GM12873 (cell line): ENCODE results near the gene DHCR7.

Source experiments
- TF ChIP-seq, protein P1 (sequence below): IDR thresholded peaks from 2 replicates; pipeline ENCODE4 v1.5.1; 2012; ENCODE audit warnings: low read depth, mild to moderate bottlenecking, moderate library complexity, low read length, control low read depth; ENCODE audit not compliant: insufficient read depth; ENCODE audit errors: missing control alignments

The DHCR7 gene

DNA sequence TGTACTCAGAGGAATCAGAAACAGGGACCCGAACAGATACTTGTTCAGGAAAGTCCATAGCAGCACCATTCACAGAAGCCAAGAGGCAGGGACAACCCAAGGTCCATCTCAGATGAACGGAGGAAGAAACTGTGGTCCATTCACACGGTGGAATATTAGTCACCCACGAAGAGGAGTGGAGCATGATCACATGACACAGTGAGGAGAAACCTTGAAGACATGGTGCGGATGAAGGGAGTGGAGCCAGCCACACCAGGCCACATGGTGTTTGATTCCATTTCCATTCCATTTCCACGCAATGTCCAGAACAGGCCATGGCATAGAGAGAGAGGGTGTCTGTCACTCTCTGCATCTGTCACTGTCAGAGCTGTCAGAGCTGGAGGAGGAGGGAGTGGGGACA, 35.5 kb upstream of the DHCR7 start:
- TF ChIP-seq, protein P1, sequence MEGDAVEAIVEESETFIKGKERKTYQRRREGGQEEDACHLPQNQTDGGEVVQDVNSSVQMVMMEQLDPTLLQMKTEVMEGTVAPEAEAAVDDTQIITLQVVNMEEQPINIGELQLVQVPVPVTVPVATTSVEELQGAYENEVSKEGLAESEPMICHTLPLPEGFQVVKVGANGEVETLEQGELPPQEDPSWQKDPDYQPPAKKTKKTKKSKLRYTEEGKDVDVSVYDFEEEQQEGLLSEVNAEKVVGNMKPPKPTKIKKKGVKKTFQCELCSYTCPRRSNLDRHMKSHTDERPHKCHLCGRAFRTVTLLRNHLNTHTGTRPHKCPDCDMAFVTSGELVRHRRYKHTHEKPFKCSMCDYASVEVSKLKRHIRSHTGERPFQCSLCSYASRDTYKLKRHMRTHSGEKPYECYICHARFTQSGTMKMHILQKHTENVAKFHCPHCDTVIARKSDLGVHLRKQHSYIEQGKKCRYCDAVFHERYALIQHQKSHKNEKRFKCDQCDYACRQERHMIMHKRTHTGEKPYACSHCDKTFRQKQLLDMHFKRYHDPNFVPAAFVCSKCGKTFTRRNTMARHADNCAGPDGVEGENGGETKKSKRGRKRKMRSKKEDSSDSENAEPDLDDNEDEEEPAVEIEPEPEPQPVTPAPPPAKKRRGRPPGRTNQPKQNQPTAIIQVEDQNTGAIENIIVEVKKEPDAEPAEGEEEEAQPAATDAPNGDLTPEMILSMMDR = no peak

DNA sequence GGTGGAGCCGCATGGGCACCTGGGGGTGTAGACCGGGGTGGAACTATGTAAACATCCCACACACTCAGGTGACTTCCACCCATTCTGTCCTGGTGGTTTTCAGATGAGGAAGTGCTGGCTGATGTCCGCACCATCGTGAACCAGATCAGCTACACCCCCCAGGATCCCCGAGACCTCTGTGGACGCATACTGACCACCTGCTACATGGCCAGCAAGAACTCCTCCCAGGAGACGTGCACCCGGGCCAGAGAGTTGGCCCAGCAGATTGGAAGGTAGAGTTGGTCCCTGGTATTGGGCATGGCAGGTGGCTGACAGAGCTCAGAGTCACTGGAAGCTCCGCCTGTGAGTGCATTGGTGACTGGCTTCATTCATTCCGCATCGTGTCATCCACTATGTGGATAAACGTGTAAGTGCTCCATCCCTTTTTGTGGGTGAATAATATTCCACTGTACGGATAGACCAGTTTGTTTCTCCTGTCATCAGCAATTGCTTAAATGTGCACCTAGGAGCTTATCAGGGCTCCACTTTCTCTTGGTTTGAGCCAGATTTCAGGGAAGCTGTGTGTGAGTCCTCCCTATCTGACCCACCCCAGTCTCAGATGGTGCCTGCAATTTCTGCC, 34.7 kb upstream of the DHCR7 start:
- TF ChIP-seq, protein P1 = no peak

DNA sequence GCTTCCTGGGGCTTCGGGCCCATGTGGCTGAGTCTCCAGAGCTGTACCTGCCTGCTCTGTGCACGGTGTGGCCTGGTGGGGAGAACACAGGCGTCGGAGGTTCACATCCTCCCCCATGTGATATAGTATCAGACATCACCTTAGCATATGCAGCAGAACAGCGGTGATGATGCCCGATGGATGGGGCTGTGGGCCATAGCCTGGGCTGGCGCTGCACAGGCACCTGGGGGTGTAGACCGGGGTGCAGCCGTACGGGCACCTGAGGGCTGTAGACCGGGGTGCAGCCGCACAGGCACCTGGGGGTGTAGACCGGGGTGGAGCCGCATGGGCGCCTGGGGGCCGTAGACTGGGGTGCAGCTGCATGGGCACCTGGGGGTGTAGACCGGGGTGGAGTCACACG, 34.0 kb upstream of the DHCR7 start:
- TF ChIP-seq, protein P1 = no peak

DNA sequence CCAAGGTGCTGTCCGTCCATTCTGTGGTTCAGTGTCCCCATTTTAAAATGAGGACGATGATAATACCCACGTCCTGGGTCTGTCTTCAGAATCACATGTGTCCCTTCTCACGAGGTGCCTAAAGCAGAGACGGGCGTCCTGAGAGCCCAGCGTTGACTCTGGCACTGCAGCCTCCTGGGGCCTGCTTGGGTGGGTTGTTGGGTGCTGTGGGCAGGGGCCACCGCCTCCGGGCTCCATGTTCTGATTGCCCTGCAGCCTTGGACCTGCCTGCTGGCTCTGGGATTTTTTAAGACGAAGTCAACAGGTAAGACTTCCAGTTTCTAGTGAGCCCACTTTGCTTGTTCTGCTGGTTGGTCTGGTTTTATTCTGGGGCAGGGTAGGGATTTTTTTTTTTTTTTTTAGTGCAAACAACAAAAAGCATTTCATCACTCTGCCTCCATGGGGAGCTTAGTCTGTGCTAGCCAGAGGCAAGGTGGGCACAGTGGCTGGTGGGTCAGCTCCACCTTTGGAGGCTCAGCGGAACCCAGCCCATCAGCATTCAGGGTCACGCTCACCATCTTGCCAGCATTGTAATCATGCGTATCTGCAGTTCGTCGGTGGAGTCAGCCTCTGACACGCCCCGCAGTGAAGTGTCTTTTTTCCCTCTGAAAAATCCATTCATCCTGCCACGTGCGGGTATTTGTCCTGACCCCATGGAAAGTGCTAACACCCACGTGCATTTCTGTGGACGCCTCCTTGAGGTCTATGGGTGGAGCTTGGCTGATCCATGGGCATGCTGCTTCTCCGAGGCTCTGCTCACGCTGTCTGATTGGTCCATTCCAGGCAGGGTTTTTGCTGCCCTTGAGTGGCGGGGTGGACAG, 33.1 kb upstream of the DHCR7 start:
- TF ChIP-seq, protein P1 = no peak

DNA sequence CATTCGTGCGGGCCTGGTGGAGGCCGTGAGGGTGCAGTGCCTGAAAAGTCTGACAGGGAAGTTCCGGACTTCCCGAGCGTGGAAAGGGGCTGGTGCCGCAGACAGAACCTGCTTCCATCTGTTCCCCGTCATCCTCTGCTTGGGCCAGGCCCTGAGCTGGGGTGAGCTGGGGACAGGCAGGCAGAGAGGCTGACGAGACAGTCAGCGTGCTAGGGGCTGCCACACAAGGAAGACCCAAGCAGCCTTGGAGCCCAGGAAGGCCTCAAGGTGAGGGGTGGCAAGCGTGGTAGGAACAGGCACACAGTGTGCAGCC, 30.3 kb upstream of the DHCR7 start:
- TF ChIP-seq, protein P1 = no peak

DNA sequence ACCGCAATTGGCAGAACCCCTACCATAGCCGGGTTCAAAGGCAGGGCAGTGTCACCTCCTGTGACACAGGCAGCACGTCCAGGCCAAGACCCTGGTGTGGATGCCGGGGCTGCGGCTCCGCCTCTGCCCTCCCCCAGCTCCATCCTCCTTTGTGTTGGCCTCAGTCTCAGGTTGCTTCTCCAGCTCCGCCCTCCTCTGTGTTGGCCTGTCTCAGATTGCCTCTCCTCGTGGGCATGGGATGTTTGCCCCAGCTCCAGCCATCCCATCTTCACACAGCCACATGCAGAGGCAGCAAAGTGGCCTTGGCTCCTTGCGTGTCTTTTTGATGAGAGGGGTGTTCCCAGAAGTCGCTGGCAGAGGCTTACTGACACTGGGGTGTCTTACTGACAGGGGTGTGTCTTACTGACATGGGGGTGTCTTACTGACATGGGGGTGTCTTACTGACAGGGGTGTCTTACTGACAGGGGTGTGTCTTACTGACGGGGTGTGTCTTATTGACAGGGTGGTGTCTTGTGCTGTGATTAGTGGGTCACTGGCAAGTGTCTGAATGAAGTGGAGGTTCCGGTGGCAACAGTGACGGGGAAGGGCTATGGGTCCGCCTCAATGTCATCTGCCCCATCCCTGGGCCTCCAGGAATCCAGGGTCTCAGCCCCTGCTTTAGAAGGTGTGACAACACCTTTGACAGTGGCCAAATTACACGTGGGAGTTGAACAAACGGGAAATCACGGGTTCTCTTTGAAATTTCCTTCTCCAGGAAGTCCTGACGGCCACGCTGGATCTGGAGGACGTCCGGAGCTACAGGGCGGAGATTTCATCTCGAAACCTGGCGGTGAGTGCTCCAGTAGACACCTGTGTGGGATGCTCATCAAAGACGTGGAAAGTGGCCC, 29.7 kb upstream of the DHCR7 start:
- TF ChIP-seq, protein P1 = no peak
